Measurements from ENCODE around the gene RCHY1.
"Not testable (repeated sequence)": the region's sequence is repeated elsewhere in the genome, so short reads cannot be mapped to it uniquely, and the experiment has no call there.

RCHY1 gene

DNA sequence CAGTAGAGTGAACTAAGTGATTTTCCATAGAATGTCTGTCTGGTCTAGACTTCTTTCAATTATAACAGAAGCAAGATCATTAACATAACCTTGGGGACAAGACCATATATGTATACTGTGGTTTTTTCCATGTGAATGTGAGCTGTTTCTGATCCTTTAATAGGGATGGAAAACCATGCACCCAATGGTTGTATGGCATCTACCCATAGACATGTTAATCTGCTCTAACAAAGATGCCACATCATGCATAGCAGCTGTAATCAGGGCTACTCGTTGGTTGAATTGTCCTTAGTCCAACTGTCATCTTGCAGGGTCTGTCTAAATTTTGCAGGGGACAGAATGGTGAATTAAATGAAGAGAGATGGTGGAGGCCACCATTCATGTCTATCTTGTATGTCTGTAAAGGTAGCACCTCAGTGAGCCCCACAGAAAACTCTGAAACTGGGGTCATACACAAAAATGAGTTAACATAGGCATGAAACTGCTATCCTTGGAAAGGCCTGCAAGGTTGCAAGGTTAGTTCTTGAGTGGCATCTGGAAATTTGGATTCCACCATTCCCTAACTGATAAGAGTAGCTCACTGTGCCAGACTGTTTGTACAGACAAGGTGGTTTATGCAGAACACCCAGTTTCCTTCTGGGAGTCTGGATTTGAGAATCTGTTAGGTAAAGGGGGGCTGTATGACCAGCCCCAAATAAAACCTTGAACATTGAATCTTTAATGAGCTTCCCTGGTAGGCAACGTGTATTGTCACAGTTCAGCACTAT lies 16.5 kb upstream of the RCHY1 start:
- in situ Hi-C loops (cut with HindIII; ENCODE audit: low sequenced_read_pairs) = no loop called here
- DNase-seq (ENCODE audit: low read depth) = no peak
- TF ChIP-seq, protein P1, sequence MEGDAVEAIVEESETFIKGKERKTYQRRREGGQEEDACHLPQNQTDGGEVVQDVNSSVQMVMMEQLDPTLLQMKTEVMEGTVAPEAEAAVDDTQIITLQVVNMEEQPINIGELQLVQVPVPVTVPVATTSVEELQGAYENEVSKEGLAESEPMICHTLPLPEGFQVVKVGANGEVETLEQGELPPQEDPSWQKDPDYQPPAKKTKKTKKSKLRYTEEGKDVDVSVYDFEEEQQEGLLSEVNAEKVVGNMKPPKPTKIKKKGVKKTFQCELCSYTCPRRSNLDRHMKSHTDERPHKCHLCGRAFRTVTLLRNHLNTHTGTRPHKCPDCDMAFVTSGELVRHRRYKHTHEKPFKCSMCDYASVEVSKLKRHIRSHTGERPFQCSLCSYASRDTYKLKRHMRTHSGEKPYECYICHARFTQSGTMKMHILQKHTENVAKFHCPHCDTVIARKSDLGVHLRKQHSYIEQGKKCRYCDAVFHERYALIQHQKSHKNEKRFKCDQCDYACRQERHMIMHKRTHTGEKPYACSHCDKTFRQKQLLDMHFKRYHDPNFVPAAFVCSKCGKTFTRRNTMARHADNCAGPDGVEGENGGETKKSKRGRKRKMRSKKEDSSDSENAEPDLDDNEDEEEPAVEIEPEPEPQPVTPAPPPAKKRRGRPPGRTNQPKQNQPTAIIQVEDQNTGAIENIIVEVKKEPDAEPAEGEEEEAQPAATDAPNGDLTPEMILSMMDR (IDR thresholded peaks at IDR 0.05; ENCODE audit: low read depth, low read length, missing control alignments) = no peak
- H3K4me3 ChIP-seq (ENCODE audit: low read depth, low read length) = no peak overlapping the region

DNA sequence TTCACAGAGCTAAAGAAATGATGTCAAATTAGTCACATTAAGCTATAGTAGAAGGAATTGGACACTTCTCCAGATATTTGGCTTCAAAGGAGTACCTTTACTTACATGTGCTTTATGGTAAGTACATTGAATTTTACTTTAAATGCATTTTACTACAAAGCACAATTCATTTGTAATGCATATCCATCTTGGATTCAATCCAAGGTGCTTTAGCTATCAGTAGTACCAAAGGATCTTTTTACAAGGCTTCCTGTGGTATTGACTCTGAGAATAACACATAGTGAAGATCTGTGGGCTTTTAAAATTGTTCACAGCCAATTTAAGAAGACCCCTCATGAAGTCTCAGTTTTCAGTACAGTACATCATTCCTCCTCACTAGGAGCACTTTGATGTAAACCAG lies 13.3 kb upstream of the RCHY1 start:
- in situ Hi-C loops (cut with HindIII; ENCODE audit: low sequenced_read_pairs) = no loop called here
- TF ChIP-seq, protein P1 (IDR thresholded peaks at IDR 0.05; ENCODE audit: low read depth, low read length, missing control alignments) = no peak
- no peak overlapping the region for H3K4me3 ChIP-seq (ENCODE audit: low read depth, low read length)
- DNase-seq (ENCODE audit: low read depth) = no peak

DNA sequence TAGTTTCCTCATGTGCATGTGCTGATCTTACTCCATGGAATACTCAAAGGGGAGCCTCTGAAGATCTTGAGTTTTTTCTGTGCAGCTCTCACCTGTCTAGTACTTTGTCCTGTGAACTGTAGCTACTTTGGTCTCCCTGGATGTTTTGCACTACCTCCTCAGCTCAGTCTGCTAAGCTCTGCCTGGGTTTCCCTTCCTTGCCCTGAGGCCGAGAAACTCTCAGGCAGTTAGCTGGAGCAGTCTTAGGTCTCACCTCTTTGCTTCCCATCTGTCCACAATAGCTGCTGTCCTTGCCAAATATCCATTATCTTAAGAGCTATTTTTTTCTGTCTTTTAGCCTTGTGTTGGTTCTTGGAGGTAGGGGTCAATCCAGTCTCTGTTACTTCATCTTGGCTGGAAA lies 11.7 kb upstream of the RCHY1 start:
- DNase-seq (ENCODE audit: low read depth) = no peak

DNA sequence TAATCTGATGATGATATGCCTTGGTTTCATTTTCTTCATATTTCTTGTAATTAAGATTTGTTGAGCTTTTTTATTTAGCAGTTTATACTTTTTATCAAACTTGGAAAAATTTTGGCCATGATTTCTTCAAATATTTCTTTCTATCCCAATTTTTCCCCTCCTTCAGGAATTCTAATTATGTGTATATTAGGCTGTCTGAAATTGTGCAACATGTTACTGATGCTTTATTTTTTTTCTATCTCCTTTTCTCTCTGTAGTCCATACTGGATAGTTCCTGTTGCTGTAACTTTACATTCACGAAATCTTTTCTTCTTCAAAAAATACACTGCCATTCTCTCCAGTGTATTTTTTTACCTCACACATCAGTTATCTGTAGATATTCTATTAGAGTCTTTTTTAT lies 10.9 kb upstream of the RCHY1 start:
- H3K4me3 ChIP-seq (ENCODE audit: low read depth, low read length) = no peak overlapping the region
- in situ Hi-C loops (cut with HindIII; ENCODE audit: low sequenced_read_pairs) = no loop called here
- TF ChIP-seq, protein P1 (IDR thresholded peaks at IDR 0.05; ENCODE audit: low read depth, low read length, missing control alignments) = no peak
- DNase-seq (ENCODE audit: low read depth) = no peak

More for the DNA sequence above, 11.7 kb upstream of the RCHY1 start:
- H3K4me3 ChIP-seq (ENCODE audit: low read depth, low read length) = no peak overlapping the region
- TF ChIP-seq, protein P1 (IDR thresholded peaks at IDR 0.05; ENCODE audit: low read depth, low read length, missing control alignments) = no peak
- in situ Hi-C loops (cut with HindIII; ENCODE audit: low sequenced_read_pairs) = no loop called here

DNA sequence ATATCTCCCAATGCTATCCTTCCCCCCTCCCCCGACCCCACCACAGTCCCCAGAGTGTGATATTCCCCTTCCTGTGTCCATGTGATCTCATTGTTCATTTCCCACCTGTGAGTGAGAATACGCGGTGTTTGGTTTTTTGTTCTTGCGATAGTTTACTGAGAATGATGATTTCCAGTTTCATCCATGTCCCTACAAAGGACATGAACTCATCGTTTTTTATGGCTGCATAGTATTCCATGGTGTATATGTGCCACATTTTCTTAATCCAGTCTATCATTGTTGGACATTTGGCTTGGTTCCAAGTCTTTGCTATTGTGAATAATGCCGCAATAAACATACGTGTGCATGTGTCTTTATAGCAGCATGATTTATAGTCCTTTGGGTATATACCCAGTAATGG lies 5.2 kb upstream of the RCHY1 start:
- H3K4me3 ChIP-seq (ENCODE audit: low read depth, low read length); in situ Hi-C loops (cut with HindIII; ENCODE audit: low sequenced_read_pairs); DNase-seq (ENCODE audit: low read depth): not testable (repeated sequence)

DNA sequence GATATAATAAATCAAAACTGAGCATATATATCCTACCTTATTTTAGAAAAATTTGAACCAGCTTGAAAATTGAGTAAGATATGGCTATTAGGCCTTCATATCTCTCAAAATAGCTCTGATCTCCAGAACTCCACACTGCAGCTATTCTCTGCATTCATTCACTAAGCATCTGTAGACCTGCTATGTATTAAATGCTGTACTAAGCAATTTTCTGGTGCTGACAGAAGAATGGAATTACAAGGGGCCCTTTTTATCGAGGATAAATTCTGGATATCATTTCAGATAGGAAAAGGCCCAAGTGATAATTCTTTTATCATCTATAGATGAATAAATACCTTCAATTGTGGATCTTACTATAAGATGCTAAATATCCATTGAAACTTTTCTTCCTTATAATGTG lies 1.9 kb upstream of the RCHY1 start:
- in situ Hi-C loops (cut with HindIII; ENCODE audit: low sequenced_read_pairs) = no loop called here
- no peak for DNase-seq (ENCODE audit: low read depth)
- TF ChIP-seq, protein P1 (IDR thresholded peaks at IDR 0.05; ENCODE audit: low read depth, low read length, missing control alignments) = no peak

DNA sequence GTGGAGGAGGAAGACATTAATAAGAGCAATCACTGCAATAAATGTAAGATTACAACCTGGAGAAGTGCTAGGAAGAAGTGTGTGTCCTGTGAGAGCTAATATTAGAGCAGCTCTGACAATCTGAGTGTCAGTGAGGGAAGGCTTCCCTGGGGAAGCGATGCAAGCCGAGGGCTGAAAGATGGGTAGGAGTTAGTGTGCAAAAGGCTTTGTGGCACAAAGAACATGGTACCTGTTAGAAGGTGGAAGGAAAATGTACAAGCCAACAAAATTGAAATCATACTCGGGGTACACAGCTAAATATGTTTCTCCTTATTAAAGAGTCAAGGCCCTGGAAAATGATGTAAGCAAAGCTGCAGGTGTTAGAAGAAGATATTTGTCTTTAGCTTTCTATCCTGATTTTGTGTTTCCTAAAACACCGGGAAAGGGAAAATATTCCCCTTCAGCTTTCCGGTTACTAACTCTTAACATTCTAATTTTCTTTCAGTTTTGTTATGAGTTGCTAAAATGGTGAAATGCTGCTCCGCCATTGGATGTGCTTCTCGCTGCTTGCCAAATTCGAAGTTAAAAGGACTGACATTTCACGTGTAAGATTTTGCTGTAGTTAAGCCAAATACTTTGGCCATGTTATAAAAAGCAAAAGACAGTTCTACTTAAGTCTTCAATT lies 878 bp upstream of the RCHY1 start:
- DNase-seq (ENCODE audit: low read depth) = no peak
- TF ChIP-seq, protein P1 (IDR thresholded peaks at IDR 0.05; ENCODE audit: low read depth, low read length, missing control alignments) = no peak
- in situ Hi-C loops (cut with HindIII; ENCODE audit: low sequenced_read_pairs) = no loop called here
- H3K4me3 ChIP-seq (ENCODE audit: low read depth, low read length) = peak overlapping the region; percentile 69

More for the DNA sequence above, 1.9 kb upstream of the RCHY1 start:
- H3K4me3 ChIP-seq (ENCODE audit: low read depth, low read length) = no peak overlapping the region
